ENCODE measurements around the gene TECPR2. TPM values are rescaled to one million over a fixed set of nuclear protein-coding genes. Genes with fewer than 3 reads are reported as not detected.

The TECPR2 gene
- total and polyA plus RNA-seq, 4 donors: 2.0 to 12.6 (median 5.2) TPM

DNA sequence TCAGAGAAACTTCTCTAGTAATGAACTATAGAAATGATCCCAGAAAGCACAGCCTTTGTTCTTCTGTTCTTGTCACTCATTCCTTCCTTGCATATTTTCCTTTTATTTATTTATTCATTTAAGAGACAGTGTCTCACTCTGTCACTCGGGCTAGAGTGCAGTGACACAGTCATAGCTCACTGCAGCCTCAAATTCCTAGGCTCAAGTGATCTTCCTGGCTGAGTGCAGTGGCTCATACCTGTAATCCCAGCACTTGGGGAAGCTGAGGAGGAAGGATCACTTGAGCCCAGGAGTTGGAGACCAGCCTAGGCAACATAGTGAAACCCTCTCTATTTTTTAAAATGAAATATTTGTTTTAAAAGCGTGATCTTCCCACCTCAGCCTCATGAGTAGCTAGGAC lies 11.5 kb downstream of the TECPR2 start:
- 94% methylated on average over 2 of the region's 2 CpGs for WGBS
- DNase-seq (ENCODE audit: low spot score): no peak

DNA sequence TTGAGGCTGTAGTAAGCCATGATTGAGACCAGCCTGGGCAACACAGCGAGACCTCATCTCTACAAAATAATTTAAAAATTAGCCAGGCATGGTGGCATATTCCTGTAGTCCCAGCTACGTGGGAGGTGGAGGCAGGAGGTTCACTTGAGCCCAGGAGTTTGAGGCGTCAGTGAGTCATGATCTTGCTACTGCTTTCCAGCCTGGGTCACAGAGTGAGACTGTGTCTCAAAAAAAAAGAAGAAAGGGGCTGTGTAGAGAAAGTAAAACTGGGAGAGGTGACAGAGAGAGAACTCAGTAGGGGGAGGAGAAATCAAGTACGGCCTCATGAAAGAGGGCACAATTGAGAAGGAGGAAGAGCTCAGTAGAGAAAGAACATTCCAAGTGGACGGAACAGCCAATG lies 12.4 kb downstream of the TECPR2 start:
- TF ChIP-seq SP1 (IDR thresholded peaks at IDR 0.05) (no peak), JUND (IDR thresholded peaks at IDR 0.05) (no peak), HNF4G (IDR thresholded peaks at IDR 0.05) (no peak), RAD21 (IDR thresholded peaks at IDR 0.05) (no peak), FOXA1 (IDR thresholded peaks at IDR 0.05) (no peak), RXRA (IDR thresholded peaks at IDR 0.05) (no peak)
- TF ChIP-seq, protein P1, sequence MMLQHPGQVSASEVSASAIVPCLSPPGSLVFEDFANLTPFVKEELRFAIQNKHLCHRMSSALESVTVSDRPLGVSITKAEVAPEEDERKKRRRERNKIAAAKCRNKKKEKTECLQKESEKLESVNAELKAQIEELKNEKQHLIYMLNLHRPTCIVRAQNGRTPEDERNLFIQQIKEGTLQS (IDR thresholded peaks at IDR 0.05): no peak
- TF ChIP-seq, protein P2, sequence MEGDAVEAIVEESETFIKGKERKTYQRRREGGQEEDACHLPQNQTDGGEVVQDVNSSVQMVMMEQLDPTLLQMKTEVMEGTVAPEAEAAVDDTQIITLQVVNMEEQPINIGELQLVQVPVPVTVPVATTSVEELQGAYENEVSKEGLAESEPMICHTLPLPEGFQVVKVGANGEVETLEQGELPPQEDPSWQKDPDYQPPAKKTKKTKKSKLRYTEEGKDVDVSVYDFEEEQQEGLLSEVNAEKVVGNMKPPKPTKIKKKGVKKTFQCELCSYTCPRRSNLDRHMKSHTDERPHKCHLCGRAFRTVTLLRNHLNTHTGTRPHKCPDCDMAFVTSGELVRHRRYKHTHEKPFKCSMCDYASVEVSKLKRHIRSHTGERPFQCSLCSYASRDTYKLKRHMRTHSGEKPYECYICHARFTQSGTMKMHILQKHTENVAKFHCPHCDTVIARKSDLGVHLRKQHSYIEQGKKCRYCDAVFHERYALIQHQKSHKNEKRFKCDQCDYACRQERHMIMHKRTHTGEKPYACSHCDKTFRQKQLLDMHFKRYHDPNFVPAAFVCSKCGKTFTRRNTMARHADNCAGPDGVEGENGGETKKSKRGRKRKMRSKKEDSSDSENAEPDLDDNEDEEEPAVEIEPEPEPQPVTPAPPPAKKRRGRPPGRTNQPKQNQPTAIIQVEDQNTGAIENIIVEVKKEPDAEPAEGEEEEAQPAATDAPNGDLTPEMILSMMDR (IDR thresholded peaks at IDR 0.05; ENCODE audit: low read depth, low read length, missing input control): no peak
- H3K9ac ChIP-seq (ENCODE audit: low read depth in 1 of 2, low read length in 2 of 2): no peak overlapping the region
- H3K9me3 ChIP-seq (ENCODE audit: control insufficient read depth in 4 of 4, low read length in 3 of 4): no peaks in the 10 kb centered on the region
- 96% methylated on average over 5 of the region's 5 CpGs for WGBS
- no peak overlapping the region for H3K4me3 ChIP-seq (ENCODE audit: low read depth in 1 of 3, low read length in 3 of 3)
- no peak overlapping the region for H3K27ac ChIP-seq (ENCODE audit: low read depth in 1 of 2, low read length in 2 of 2)
- peaks cover 0 to 9% (median 0%) of the 10 kb centered on the region in 4 donors for H3K4me1 ChIP-seq (ENCODE audit: control insufficient read depth in 4 of 4, insufficient read depth in 4 of 4, low read length in 3 of 4)
- peaks cover 0 to 13% (median 4%) of the 10 kb centered on the region in 4 donors for H3K36me3 ChIP-seq (ENCODE audit: control insufficient read depth in 4 of 4, insufficient read depth in 3 of 4, low read depth in 1 of 4, low read length in 3 of 4)
- no peaks in the 10 kb centered on the region for H3K27me3 ChIP-seq (ENCODE audit: control insufficient read depth in 4 of 4, insufficient read depth in 4 of 4, low read length in 3 of 4)
- no peak for DNase-seq (ENCODE audit: low spot score)

More for the DNA sequence above, 11.5 kb downstream of the TECPR2 start:
- peaks cover 0 to 9% (median 0%) of the 10 kb centered on the region in 4 donors for H3K4me1 ChIP-seq (ENCODE audit: control insufficient read depth in 4 of 4, insufficient read depth in 4 of 4, low read length in 3 of 4)
- no peaks in the 10 kb centered on the region for H3K27me3 ChIP-seq (ENCODE audit: control insufficient read depth in 4 of 4, insufficient read depth in 4 of 4, low read length in 3 of 4)
- H3K4me3 ChIP-seq (ENCODE audit: low read depth in 1 of 3, low read length in 3 of 3): no peak overlapping the region
- no peak overlapping the region for H3K27ac ChIP-seq (ENCODE audit: low read depth in 1 of 2, low read length in 2 of 2)
- H3K9ac ChIP-seq (ENCODE audit: low read depth in 1 of 2, low read length in 2 of 2): no peak overlapping the region
- peaks cover 0 to 12% (median 3%) of the 10 kb centered on the region in 4 donors for H3K36me3 ChIP-seq (ENCODE audit: control insufficient read depth in 4 of 4, insufficient read depth in 3 of 4, low read depth in 1 of 4, low read length in 3 of 4)
- H3K9me3 ChIP-seq (ENCODE audit: control insufficient read depth in 4 of 4, low read length in 3 of 4): no peaks in the 10 kb centered on the region
- TF ChIP-seq NR2F2 (IDR thresholded peaks at IDR 0.05): no peak
- TF ChIP-seq, protein P3, sequence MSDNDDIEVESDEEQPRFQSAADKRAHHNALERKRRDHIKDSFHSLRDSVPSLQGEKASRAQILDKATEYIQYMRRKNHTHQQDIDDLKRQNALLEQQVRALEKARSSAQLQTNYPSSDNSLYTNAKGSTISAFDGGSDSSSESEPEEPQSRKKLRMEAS (IDR thresholded peaks at IDR 0.05): no peak
- no peak for TF ChIP-seq RXRA (IDR thresholded peaks at IDR 0.05)
- TF ChIP-seq, protein P2 (IDR thresholded peaks at IDR 0.05; ENCODE audit: low read depth, low read length, missing input control): no peak
- TF ChIP-seq RAD21 (IDR thresholded peaks at IDR 0.05): no peak
- TF ChIP-seq, protein P1 (IDR thresholded peaks at IDR 0.05): no peak
- no peak for TF ChIP-seq JUND (IDR thresholded peaks at IDR 0.05)
- no peak for TF ChIP-seq FOXA1 (IDR thresholded peaks at IDR 0.05)
- no peak for TF ChIP-seq SP1 (IDR thresholded peaks at IDR 0.05)
- TF ChIP-seq TAF1 (conservative IDR thresholded peaks at IDR 0.05): no peak
- TF ChIP-seq HNF4G (IDR thresholded peaks at IDR 0.05): no peak
- TF ChIP-seq, protein P4, sequence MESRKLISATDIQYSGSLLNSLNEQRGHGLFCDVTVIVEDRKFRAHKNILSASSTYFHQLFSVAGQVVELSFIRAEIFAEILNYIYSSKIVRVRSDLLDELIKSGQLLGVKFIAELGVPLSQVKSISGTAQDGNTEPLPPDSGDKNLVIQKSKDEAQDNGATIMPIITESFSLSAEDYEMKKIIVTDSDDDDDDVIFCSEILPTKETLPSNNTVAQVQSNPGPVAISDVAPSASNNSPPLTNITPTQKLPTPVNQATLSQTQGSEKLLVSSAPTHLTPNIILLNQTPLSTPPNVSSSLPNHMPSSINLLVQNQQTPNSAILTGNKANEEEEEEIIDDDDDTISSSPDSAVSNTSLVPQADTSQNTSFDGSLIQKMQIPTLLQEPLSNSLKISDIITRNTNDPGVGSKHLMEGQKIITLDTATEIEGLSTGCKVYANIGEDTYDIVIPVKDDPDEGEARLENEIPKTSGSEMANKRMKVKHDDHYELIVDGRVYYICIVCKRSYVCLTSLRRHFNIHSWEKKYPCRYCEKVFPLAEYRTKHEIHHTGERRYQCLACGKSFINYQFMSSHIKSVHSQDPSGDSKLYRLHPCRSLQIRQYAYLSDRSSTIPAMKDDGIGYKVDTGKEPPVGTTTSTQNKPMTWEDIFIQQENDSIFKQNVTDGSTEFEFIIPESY (IDR thresholded peaks at IDR 0.05): no peak
- TF ChIP-seq FOXA2 (IDR thresholded peaks at IDR 0.05): no peak
- no peak for TF ChIP-seq EGR1 (IDR thresholded peaks at IDR 0.05; ENCODE audit: low read depth in 2 of 2)
